H1 (cell line): ENCODE data around the gene CAMKK2. TPM values are rescaled to one million over a fixed set of nuclear protein-coding genes. Genes with fewer than 3 reads are reported as not detected.

Experiments used
- ASH2L ChIP-seq: fragments of 200-600, 300-600 bp; sonication (generic); IDR thresholded peaks from one replicate; pipeline ENCODE4 v1.7.1; 2017; ENCODE audit warnings: low read length
- CREB1 ChIP-seq: IDR thresholded peaks from 2 replicates; pipeline ENCODE4 v1.6.1; 2012; ENCODE audit warnings: inconsistent platforms
- POLR2AphosphoS5 ChIP-seq: IDR thresholded peaks from 2 replicates; pipeline ENCODE4 v1.6.1; 2011; ENCODE audit warnings: low read depth, low read length
- RNF2 ChIP-seq: fragments of 200-900, 300-1000 bp; sonication (generic); IDR thresholded peaks from 2 replicates; pipeline ENCODE4 v1.7.1; 2016; ENCODE audit warnings: borderline replicate concordance, low read depth, mild to moderate bottlenecking, antibody characterized with exemption, low read length; ENCODE audit not compliant: poor library complexity, severe bottlenecking; ENCODE audit errors: missing control alignments
- TAF1 ChIP-seq: IDR thresholded peaks from 2 replicates; pipeline ENCODE4 v1.6.1; 2011; ENCODE audit warnings: mild to moderate bottlenecking, low read depth, low read length
- TEAD4 ChIP-seq: IDR thresholded peaks from 2 replicates; pipeline ENCODE4 v1.6.1; 2012; ENCODE audit warnings: low read depth, low read length, inconsistent platforms, mixed read lengths
- polyA plus RNA-seq, 7 experiments: library from polyadenylated mRNA; depleted of rRNA in 3 of 7; stranded (reverse) in 5 of 7; unstranded in 2 of 7; fragments of >200 nt in 5 of 7; fragments of 200-250 nt in 2 of 7; gene quantifications; 1 replicate in 5 of 7; 2 replicates in 1 of 7; 4 replicates in 1 of 7; pipeline versions ENCODE4 v1.2.1 to v1.2.3, GENCODE V29; 2011 to 2013; ENCODE audit warnings: missing spikeins in 2 of 7, mixed read lengths in 2 of 7
- total RNA-seq: library from RNA; stranded (reverse); fragmentation: NEBNext Ultra II Directional; extraction: Animal tissue kit (Norgen Biotek cat#: 25700); gene quantifications from 2 replicates; pipeline ENCODE4 v1.2.1, GENCODE V29; 2021
- TF ChIP-seq, protein P1 (sequence below): fragments of 300-600 bp; sonication (generic); IDR thresholded peaks from 2 replicates; pipeline ENCODE4 v1.7.1; 2012; ENCODE audit warnings: low read length, moderate library complexity, mild to moderate bottlenecking, inconsistent platforms; ENCODE audit not compliant: insufficient replicate concordance

CAMKK2 gene
- total and polyA plus RNA-seq, 2 of the 8 experiments (the other 6 are each of a cell fraction or from before 2014, with no cell fraction given) = 29.6 to 30.6 TPM

DNA sequence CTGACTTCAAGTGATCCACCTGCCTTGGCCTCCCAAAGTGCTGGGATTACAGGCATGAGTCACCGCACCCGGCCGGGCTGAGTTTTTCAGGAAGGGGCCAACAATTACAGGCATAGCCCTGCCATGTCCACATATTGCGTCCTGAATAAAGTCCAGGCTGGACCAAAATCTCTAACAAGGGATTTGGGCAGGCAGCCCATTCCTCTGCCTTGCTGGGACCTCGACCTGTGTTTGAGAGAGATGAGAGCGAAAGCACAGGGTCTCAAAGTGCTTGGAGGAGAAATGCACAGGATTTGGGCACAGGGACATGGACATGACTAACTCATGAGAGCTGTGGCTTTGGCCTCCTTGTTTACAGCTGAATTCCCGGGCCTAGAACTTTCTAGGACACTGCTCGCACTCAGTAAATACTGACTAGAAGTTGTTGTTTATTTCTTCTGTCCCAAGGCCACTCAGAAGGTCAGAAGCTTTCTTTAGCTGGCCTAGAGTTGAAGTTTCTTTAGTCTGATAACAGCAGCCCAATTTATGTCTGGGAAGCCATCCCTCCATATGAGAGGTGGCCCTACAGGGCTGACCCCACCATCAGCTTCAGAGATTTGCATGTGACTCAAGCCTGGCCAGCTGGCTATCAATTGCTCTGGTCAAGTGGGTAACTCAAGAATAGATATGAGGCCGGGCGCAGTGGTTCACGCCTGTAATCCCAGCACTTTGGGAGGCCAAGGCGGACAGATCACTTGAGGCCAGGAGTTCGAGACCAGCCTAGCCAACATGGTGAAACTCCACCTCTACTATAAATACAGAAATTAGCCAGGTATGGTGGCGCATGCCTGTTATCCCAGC, 11.7 kb downstream of the CAMKK2 start (continued):
- no peak for TF ChIP-seq POLR2AphosphoS5
- TF ChIP-seq RNF2 = no peak
- no peak for TF ChIP-seq CREB1
- TF ChIP-seq TEAD4 = no peak
- TF ChIP-seq TAF1 = no peak
- TF ChIP-seq ASH2L = no peak
- TF ChIP-seq, protein P1, sequence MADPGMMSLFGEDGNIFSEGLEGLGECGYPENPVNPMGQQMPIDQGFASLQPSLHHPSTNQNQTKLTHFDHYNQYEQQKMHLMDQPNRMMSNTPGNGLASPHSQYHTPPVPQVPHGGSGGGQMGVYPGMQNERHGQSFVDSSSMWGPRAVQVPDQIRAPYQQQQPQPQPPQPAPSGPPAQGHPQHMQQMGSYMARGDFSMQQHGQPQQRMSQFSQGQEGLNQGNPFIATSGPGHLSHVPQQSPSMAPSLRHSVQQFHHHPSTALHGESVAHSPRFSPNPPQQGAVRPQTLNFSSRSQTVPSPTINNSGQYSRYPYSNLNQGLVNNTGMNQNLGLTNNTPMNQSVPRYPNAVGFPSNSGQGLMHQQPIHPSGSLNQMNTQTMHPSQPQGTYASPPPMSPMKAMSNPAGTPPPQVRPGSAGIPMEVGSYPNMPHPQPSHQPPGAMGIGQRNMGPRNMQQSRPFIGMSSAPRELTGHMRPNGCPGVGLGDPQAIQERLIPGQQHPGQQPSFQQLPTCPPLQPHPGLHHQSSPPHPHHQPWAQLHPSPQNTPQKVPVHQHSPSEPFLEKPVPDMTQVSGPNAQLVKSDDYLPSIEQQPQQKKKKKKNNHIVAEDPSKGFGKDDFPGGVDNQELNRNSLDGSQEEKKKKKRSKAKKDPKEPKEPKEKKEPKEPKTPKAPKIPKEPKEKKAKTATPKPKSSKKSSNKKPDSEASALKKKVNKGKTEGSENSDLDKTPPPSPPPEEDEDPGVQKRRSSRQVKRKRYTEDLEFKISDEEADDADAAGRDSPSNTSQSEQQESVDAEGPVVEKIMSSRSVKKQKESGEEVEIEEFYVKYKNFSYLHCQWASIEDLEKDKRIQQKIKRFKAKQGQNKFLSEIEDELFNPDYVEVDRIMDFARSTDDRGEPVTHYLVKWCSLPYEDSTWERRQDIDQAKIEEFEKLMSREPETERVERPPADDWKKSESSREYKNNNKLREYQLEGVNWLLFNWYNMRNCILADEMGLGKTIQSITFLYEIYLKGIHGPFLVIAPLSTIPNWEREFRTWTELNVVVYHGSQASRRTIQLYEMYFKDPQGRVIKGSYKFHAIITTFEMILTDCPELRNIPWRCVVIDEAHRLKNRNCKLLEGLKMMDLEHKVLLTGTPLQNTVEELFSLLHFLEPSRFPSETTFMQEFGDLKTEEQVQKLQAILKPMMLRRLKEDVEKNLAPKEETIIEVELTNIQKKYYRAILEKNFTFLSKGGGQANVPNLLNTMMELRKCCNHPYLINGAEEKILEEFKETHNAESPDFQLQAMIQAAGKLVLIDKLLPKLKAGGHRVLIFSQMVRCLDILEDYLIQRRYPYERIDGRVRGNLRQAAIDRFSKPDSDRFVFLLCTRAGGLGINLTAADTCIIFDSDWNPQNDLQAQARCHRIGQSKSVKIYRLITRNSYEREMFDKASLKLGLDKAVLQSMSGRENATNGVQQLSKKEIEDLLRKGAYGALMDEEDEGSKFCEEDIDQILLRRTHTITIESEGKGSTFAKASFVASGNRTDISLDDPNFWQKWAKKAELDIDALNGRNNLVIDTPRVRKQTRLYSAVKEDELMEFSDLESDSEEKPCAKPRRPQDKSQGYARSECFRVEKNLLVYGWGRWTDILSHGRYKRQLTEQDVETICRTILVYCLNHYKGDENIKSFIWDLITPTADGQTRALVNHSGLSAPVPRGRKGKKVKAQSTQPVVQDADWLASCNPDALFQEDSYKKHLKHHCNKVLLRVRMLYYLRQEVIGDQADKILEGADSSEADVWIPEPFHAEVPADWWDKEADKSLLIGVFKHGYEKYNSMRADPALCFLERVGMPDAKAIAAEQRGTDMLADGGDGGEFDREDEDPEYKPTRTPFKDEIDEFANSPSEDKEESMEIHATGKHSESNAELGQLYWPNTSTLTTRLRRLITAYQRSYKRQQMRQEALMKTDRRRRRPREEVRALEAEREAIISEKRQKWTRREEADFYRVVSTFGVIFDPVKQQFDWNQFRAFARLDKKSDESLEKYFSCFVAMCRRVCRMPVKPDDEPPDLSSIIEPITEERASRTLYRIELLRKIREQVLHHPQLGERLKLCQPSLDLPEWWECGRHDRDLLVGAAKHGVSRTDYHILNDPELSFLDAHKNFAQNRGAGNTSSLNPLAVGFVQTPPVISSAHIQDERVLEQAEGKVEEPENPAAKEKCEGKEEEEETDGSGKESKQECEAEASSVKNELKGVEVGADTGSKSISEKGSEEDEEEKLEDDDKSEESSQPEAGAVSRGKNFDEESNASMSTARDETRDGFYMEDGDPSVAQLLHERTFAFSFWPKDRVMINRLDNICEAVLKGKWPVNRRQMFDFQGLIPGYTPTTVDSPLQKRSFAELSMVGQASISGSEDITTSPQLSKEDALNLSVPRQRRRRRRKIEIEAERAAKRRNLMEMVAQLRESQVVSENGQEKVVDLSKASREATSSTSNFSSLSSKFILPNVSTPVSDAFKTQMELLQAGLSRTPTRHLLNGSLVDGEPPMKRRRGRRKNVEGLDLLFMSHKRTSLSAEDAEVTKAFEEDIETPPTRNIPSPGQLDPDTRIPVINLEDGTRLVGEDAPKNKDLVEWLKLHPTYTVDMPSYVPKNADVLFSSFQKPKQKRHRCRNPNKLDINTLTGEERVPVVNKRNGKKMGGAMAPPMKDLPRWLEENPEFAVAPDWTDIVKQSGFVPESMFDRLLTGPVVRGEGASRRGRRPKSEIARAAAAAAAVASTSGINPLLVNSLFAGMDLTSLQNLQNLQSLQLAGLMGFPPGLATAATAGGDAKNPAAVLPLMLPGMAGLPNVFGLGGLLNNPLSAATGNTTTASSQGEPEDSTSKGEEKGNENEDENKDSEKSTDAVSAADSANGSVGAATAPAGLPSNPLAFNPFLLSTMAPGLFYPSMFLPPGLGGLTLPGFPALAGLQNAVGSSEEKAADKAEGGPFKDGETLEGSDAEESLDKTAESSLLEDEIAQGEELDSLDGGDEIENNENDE = no peak
